Activated T-cell treated with anti-CD3 and anti-CD28 coated beads, Interleukin-2, amount 50 U/mL, for 72 hours (primary cell): ENCODE results near the gene BCR. TPM values are rescaled to one million over a fixed set of nuclear protein-coding genes. Genes with fewer than 3 reads are reported as not detected.

ENCODE experiments used
- ATAC-seq, 2 donors: fragments of 150-1000 bp; cut with Tn5 transposase; replicated peaks in 1 of 2; 2 replicates each; pipeline ENCODE4 v1.10.0; 2021; ENCODE audit warnings: moderate library complexity in 2 of 2, mild to moderate bottlenecking in 1 of 2
- DNase-seq, 2 donors: peaks; one replicate each; pipeline ENCODE4 v3.0.0; 2021 to 2022; ENCODE audit warnings: mixed read lengths in 1 of 2
- H3K27ac Mint-ChIP-seq: one replicate; pipeline ENCODE4 v1.8.0; 2022; ENCODE audit warnings: mild to moderate bottlenecking, moderate library complexity, mixed read lengths
- H3K27me3 Mint-ChIP-seq: one replicate; pipeline ENCODE4 v1.8.0; 2022; ENCODE audit warnings: low read depth, mixed read lengths
- H3K36me3 Mint-ChIP-seq, 2 donors: one replicate each; pipeline ENCODE4 v1.8.0; 2022; ENCODE audit warnings: mixed read lengths in 2 of 2, mild to moderate bottlenecking in 1 of 2; ENCODE audit not compliant: insufficient read depth in 2 of 2
- H3K4me1 Mint-ChIP-seq: one replicate; pipeline ENCODE4 v1.8.0; 2022; ENCODE audit warnings: low read depth, mixed read lengths
- H3K4me3 Mint-ChIP-seq, 2 donors: one replicate each; pipeline ENCODE4 v1.8.0; 2022; ENCODE audit warnings: mild to moderate bottlenecking in 2 of 2, mixed read lengths in 2 of 2, moderate library complexity in 2 of 2
- H3K9me3 Mint-ChIP-seq, 2 donors: one replicate each; pipeline ENCODE4 v1.8.0; 2022; ENCODE audit warnings: mixed read lengths in 2 of 2
- total RNA-seq, 2 donors: library from RNA; stranded (reverse); gene quantifications; one replicate each; pipeline ENCODE4 v1.2.3, GENCODE V29; 2022

The BCR gene
- total RNA-seq, 2 donors from 2014 or later = 40.3 to 50.0 TPM

DNA sequence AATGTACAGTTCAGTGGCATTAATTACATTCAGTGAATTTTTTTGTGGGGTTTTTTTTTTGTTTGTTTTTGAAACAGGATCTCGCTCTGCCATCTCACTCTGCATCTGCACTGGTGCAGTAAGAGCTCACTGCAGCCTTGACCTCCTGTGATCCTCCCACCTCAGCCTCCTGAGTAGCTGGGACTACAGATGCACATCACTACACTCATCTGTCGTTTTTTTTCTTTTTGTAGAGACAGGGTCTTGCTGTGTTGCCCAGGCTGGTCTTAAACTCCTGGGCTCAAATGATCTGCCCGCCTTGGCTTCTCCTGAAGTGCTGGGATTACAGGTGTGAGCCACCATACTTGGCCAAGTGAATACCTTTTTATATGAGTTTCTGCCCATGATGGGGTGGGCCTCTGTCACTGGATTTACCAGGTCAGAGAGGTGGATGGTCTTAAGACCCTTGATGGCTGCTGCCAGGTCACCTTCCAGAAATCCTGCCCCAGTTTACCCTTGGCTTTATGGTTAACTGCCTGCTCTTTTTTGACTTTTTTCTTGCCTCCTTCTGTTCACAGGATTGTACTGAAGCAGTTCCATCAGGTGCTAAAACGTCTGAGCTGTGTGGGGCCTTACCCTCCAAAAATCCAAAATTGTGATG is 22.6 kb downstream of the BCR start:
- H3K4me3 Mint-ChIP-seq = no peak overlapping the region
- peaks cover 2% of the 10 kb centered on the region in 2 donors for H3K36me3 Mint-ChIP-seq
- no peaks in the 10 kb centered on the region for H3K27me3 Mint-ChIP-seq
- no peak overlapping the region for H3K27ac Mint-ChIP-seq
- ATAC-seq (no peak), DNase-seq (no peak)
- H3K9me3 Mint-ChIP-seq = no peaks in the 10 kb centered on the region
- peaks cover 25% of the 10 kb centered on the region for H3K4me1 Mint-ChIP-seq

DNA sequence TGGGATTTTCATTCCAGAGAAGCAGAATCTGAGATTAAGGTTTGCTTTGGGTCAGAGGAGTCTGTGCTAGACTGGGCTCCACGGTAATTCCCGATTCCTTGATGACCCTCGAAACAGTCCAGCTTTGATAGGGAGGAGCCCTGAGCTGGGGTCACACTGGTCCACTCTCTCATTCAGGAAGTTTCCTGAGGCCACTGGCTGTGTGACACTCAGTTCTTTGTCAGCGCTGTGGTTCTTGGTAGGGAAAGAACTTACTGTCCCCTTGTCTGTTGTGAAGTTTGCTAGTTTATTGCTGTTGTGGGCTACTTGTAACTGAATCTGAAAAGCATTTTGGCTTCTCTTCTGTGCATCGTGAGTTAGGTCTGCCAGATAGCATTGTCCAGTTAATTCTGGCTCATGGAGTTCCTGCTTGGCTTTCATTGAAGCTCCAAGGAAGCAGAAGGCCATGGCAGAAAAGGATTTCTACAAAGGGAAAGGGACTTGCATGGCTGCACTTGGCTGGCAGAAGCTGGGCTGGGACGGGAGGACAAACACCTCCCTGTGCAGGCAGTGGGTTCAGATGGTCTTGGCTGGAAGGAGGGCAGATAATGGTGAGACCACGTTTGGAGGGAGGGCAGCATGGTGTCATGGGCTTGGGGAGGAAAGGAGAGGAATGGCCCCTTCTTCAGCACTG is 23.3 kb downstream of the BCR start:
- no peaks in the 10 kb centered on the region for H3K27me3 Mint-ChIP-seq
- ATAC-seq = no peak
- no peak for DNase-seq
- H3K4me3 Mint-ChIP-seq = no peak overlapping the region
- H3K27ac Mint-ChIP-seq = no peak overlapping the region
- peaks cover 2% of the 10 kb centered on the region in 2 donors for H3K36me3 Mint-ChIP-seq
- no peaks in the 10 kb centered on the region for H3K9me3 Mint-ChIP-seq
- peaks cover 20% of the 10 kb centered on the region for H3K4me1 Mint-ChIP-seq

DNA sequence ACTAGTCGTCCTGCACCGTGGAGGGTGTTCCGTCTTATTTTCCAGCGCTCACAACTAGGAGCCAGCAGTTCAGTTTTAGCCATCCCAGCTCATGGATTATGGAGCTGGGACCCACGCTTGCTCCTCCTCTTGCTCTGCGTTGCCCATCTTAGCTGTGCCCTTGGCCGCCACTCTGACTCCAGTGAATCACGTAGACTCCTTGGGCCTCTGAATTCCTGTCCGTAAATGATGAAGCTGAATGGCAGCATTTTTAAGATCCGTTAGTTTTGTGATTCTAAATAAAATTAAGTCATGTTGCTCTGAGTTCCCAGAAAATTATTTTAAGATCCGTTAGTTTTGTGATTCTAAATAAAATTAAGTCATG is 23.8 kb downstream of the BCR start:
- H3K27ac Mint-ChIP-seq = peak overlapping the region; percentile 42
- DNase-seq = no peak
- H3K4me1 Mint-ChIP-seq = peaks cover 24% of the 10 kb centered on the region
- no peak for ATAC-seq
- H3K27me3 Mint-ChIP-seq = no peaks in the 10 kb centered on the region
- H3K36me3 Mint-ChIP-seq = peaks cover 2% of the 10 kb centered on the region in 2 donors
- no peaks in the 10 kb centered on the region for H3K9me3 Mint-ChIP-seq
- no peak overlapping the region for H3K4me3 Mint-ChIP-seq

DNA sequence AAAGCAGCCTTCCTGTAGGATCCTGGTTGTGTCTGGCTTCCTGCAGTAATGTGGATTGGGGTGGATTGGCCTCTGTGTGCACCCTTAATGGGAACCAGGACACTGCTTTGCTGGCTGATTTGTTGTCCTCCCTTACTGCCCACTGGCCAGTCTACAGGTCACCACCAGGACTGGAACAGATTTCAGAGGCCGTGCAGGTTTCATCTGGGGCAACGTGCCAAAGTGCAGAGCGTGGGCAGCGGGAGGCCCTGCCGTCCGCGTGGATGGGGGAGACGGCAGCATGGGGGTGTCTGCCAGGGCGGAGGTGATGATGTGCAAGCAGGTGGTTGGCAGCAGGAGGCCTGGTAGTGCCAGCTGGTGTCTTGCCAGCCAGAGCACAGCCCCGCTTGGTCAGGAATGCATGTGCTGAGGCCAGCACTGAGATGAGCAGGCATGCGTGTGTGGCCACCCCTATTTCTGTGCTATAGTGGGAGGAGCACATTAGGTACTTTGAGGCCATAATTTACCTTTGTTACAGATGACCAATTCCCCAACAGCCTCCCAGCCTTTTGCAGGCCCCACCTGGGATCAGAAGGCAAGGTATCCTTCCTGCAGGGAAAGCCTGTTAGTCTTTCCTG is 24.3 kb downstream of the BCR start:
- H3K27me3 Mint-ChIP-seq = no peaks in the 10 kb centered on the region
- no peak for DNase-seq
- ATAC-seq = no peak
- H3K36me3 Mint-ChIP-seq = peaks cover 2% of the 10 kb centered on the region in 2 donors
- no peaks in the 10 kb centered on the region for H3K9me3 Mint-ChIP-seq
- H3K4me1 Mint-ChIP-seq = peaks cover 19% of the 10 kb centered on the region
- H3K27ac Mint-ChIP-seq = no peak overlapping the region
- no peak overlapping the region for H3K4me3 Mint-ChIP-seq

DNA sequence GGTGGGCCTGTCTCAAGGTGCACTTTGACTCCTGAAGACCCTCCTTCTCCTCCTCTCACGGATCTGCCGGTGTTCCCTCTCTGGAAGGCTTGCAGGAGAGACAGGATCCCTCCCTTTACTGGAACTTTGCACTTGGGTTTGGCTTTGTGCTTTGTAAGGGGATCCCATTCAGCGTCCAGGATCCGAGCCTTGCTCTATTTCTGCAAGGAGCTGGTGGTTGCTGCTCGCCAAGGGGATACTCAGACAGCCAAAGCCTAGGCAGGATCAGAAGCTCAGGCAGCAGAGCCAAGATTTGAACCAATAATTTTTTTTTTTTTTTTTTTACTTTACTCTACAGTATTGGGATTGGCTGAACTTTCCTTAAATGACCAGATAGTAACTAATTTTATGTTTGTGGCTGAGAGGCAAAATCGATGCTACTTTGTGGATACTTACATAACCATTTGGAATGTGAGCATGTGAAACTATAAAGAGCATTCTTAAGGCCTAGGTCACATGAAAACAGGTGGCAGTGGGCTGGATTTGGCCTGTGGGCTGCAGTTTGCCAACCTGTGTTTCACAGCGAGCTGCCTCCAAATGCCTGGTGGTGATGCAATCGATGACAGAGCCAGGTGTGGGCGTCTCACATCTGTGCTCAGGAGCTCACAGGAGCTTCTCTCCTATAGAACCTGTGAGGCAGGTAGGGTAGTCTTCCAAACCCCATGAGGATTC is 25.2 kb downstream of the BCR start:
- no peaks in the 10 kb centered on the region for H3K27me3 Mint-ChIP-seq
- ATAC-seq (no peak), DNase-seq (no peak)
- no peaks in the 10 kb centered on the region for H3K9me3 Mint-ChIP-seq
- H3K4me3 Mint-ChIP-seq = no peak overlapping the region
- H3K36me3 Mint-ChIP-seq = peaks cover 2% of the 10 kb centered on the region in 2 donors
- H3K4me1 Mint-ChIP-seq = peaks cover 16% of the 10 kb centered on the region
- peak overlapping the region; percentile 36 for H3K27ac Mint-ChIP-seq

DNA sequence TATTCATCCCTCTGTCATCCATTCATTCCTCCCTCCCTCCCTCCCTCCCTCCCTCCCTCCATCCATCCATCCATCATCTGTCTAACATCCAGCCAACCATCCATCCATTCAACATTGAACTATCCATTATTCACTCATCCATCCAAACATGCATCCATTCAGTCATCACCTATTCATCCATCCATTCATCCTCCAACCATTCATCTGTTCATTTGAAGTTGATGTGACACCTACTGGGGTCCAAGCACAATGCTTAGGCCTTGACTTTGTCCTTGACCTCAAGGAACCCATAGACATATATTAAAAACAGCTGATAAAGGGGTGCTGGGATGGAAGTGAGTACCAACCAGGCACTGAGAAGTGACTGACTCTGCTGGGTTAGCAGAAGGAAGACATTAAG is 26.6 kb downstream of the BCR start:
- Mint-ChIP-seq H3K4me1 (peaks cover 13% of the 10 kb centered on the region), H3K9me3 (no peaks in the 10 kb centered on the region), H3K27me3 (no peaks in the 10 kb centered on the region), H3K4me3 (no peak overlapping the region), H3K36me3 (peaks cover 2% of the 10 kb centered on the region in 2 donors), H3K27ac (no peak overlapping the region)
- DNase-seq = no peak
- no peak for ATAC-seq

DNA sequence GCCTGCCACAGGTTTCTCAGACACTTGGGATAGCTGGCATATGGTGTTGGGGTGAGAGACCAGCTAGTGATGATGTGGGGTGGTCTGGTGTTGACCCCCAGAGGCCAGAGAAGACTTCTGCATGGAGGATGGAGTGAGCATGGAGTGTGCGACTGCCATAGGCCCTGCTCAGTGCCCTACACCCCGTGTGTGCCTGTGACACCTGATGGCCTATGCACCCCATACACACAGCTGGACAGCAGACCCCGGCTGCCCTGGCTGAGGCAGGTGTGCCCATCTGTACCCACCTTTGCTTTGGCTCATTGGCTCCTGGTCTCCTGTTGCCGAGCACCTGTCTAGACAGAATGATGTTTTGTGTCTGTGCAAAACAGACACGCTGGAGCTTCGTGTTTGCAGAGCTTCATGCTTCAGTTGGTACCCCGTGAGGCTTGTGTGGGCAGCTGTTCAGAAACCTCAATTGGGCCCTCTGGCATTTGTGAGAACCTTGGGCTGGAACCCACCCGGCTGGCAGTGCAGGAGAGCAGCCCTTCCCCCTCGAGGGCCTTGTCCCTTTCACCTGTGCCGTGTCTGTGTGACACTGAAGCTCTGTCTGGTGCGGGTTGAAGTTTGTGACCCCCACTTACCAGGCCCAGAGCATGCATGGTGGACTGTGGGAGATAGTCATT is 27.6 kb downstream of the BCR start:
- Mint-ChIP-seq H3K9me3 (no peaks in the 10 kb centered on the region), H3K27ac (no peak overlapping the region), H3K27me3 (no peaks in the 10 kb centered on the region), H3K36me3 (peaks cover 2% of the 10 kb centered on the region in 2 donors), H3K4me1 (peaks cover 10% of the 10 kb centered on the region), H3K4me3 (no peak overlapping the region)
- ATAC-seq (no peak), DNase-seq (no peak)

DNA sequence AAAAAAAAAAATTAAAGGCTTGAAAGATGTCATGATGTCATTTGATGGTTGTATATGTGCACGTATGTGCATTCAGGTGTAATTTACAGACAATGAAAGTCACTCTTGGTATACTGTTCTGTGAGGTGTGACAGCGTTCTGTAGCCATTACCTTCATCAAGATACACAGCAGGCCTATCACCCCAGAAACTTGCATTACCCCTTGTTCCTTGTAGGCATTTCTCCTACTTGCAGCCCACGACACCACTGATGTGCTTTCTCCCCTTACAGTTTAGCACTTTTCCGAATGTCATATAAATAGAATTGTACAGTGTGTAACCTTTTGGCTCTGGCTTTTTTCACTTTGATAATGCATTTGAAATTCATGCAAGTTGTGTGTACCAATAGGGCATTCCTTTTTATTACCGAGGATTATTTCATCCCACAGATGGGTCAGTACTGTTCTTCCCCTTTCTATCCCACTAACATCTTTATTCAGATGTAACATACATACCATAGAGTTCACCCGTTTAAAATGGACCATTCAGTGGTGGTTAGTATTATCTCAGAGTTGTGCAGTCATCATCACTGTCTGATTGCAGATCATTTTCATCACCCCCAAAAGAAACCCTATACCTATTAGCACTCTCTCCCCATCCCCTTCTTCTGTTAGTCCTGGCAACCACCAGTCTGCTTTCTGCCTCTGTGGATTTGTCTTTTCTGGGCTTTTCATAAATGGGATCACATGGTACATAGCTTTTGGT is 30.3 kb downstream of the BCR start:
- H3K27ac Mint-ChIP-seq = no peak overlapping the region
- ATAC-seq (no peak), DNase-seq (no peak)
- peaks cover 2% of the 10 kb centered on the region in 2 donors for H3K36me3 Mint-ChIP-seq
- H3K4me3 Mint-ChIP-seq = no peak overlapping the region
- H3K9me3 Mint-ChIP-seq = no peaks in the 10 kb centered on the region
- H3K27me3 Mint-ChIP-seq = no peaks in the 10 kb centered on the region
- H3K4me1 Mint-ChIP-seq = peaks cover 34% of the 10 kb centered on the region

DNA sequence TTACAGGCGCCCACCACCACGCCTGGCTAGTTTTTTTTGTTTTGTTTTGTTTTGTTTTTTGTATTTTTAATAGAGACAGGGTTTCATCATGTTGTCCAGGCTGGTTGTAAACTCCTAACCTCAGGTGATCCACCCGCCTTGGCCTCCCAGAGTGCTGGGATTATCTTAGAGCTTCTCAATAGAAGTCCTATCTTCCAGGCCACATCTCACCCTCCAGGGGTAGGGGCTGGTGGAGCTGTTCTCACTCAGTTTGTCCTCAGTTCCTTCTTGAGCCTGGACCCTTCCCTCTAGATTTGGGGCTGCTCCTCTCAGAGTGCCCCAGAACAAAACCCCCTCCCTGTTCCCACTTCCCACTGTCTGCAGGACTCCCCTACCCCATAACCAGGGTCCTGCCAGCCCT is 31.3 kb downstream of the BCR start:
- no peaks in the 10 kb centered on the region for H3K9me3 Mint-ChIP-seq
- H3K27me3 Mint-ChIP-seq = no peaks in the 10 kb centered on the region
- ATAC-seq (no peak), DNase-seq (no peak)
- H3K36me3 Mint-ChIP-seq = peaks cover 2% of the 10 kb centered on the region in 2 donors
- no peak overlapping the region for H3K27ac Mint-ChIP-seq
- H3K4me3 Mint-ChIP-seq = no peak overlapping the region
- H3K4me1 Mint-ChIP-seq = peaks cover 45% of the 10 kb centered on the region

DNA sequence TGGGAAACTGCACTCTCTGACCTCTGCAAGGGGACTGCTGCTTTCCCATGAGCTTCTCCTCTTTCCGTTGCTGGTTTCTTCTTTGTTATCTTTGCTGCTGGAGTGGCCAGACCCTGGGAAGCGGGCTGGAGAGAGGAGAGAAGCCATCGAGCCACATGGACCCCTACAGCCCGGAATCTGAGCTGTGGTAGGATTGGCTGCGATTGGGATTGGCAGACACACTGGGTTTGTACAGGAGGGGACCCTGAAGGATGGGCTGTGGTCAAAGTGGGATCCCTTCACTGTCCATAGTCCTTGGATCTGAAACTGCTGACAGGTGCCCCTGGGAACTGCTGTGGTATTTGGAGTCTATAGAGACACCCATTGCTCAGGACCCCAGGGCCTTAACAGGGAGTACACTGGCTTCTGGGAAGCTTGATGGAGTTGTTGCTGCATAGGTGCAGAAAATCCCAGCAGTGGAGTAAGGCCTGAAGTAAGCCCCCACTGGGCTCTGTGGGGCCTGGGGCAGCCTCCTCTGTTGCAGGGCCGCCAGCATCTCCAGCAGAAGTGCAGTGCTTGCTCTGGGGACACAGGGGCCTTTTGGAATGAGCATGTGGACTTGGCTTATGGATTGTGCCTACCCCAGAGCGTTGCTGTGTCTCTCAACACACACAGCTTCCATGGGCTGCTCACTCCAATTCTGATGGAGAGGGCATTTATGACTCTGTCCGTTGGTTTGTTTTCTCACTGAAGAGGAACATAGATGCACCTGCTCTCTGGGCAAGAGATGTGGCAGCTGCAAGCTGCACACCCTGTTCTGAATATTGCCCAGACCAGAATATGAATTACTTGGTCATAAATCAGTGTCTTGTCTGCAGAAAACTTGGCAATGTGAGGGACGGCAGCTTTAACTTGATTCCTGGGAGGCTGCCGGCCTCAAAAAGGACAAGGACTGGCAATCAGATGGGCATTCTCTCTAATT is 32.0 kb downstream of the BCR start:
- no peaks in the 10 kb centered on the region for H3K27me3 Mint-ChIP-seq
- DNase-seq (no peak), ATAC-seq (no peak)
- no peak overlapping the region for H3K4me3 Mint-ChIP-seq
- no peaks in the 10 kb centered on the region for H3K9me3 Mint-ChIP-seq
- peaks cover 52% of the 10 kb centered on the region for H3K4me1 Mint-ChIP-seq
- peak overlapping the region; percentile 15 for H3K27ac Mint-ChIP-seq
- H3K36me3 Mint-ChIP-seq = no peaks in the 10 kb centered on the region

DNA sequence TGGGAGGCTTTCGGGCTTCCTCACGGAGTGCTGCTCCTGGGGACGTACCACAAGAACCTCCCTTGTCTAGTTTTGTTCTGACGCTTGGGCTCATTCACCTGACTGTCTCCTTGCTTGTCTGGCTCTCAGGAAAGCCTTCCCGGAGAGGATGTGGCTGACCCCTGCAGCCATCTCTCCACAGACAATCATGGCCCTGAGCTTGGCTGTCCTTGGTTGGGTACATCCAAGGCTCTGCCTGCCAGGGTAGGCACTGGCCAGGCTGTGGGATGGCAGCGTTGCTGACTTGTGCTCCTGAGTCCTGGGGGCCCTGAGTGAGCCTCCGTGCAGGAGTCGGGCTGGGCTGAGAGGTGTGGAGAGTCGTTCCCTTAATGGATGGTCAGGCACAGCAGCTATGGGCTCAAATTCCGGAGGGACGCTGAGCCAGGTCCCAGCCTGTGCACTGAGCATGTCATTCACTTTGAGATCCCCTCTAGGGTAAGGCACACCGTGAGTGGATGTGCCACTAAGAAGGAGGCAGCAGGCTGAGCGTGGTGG is 32.8 kb downstream of the BCR start:
- H3K9me3 Mint-ChIP-seq = no peaks in the 10 kb centered on the region
- H3K27ac Mint-ChIP-seq = no peak overlapping the region
- no peaks in the 10 kb centered on the region for H3K27me3 Mint-ChIP-seq
- H3K36me3 Mint-ChIP-seq = no peaks in the 10 kb centered on the region
- ATAC-seq (no peak), DNase-seq (no peak)
- H3K4me1 Mint-ChIP-seq = peaks cover 59% of the 10 kb centered on the region
- no peak overlapping the region for H3K4me3 Mint-ChIP-seq
